Measurements from ENCODE around the gene PAK4.

Gene PAK4

DNA sequence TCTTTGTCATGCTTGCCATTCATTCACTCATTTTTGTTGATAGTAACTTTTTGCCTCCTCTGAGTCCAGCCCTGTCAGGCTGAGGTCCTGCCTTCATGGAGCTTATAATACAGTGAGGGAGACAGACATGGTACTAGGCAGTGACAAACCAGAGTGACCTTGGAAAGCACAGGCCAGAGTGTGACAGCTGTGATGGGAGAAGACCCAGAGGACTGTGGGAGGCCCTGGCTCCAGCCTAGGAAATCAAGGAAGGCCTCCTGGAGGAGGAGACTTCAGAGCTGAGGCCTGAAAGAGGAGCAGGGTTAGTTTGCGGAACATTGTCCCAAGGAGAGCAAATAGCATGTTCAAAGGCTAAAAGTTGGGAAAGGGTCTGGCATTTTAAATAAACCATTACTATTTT is 20.5 kb downstream of the PAK4 start:
- POLR2A ChIA-PET, result no interaction called here
- peak overlapping the region in 2 of 7 experiments; percentile 40 to 43 for H3K4me3 ChIP-seq (ENCODE audit: control insufficient read depth in 1 of 7, extremely low read depth in 1 of 7, insufficient read depth in 4 of 7, low read depth in 2 of 7, low read length in 6 of 7)
- peaks cover 0 to 6% (median 2%) of the 10 kb centered on the region in 5 experiments for H3K9me3 ChIP-seq (ENCODE audit: control extremely low read depth in 1 of 5, control insufficient read depth in 4 of 5, insufficient read depth in 2 of 5, low read depth in 1 of 5, low read length in 4 of 5)
- no peak for DNase-seq
- peaks cover 0 to 7% (median 1%) of the 10 kb centered on the region in 4 experiments for H3K36me3 ChIP-seq (ENCODE audit: control insufficient read depth in 4 of 4, insufficient read depth in 4 of 4, low read length in 3 of 4)
- WGBS (ENCODE audit: insufficient coverage), result no CpG with 5 or more reads among the region's 1 CpG
- CTCF ChIA-PET, result interaction anchor here (0.7 to 3.5 kb wide), 14 partner anchors 7 to 183 kb away, joined by 3 to 33 read pairs (median 6); partner anchors contain the start of gene PAK4
- peaks cover 2 to 50% (median 46%) of the 10 kb centered on the region in 4 experiments for H3K4me1 ChIP-seq (ENCODE audit: control extremely low read depth in 1 of 4, control insufficient read depth in 4 of 4, insufficient read depth in 4 of 4, low read length in 3 of 4)
- no peaks in the 10 kb centered on the region for H3K27me3 ChIP-seq (replicated peaks in 2 of 5; ENCODE audit: control insufficient read depth in 4 of 5, insufficient read depth in 5 of 5, low read length in 4 of 5)
- peak overlapping the region in 1 of 2 experiments; percentile 4 for H3K27ac ChIP-seq (ENCODE audit: insufficient read depth in 1 of 2, low read depth in 1 of 2, low read length in 2 of 2, poor library complexity in 1 of 2, severe bottlenecking in 2 of 2)

- Histone ChIP-seq H3K27ac (ENCODE audit: insufficient read depth in 1 of 2, low read depth in 1 of 2, low read length in 2 of 2, poor library complexity in 1 of 2, severe bottlenecking in 2 of 2) (no peak overlapping the region), H3K9me3 (ENCODE audit: control extremely low read depth in 1 of 5, control insufficient read depth in 4 of 5, insufficient read depth in 2 of 5, low read depth in 1 of 5, low read length in 4 of 5) (peaks cover 0 to 6% (median 2%) of the 10 kb centered on the region in 5 experiments), H3K4me1 (ENCODE audit: control extremely low read depth in 1 of 4, control insufficient read depth in 4 of 4, insufficient read depth in 4 of 4, low read length in 3 of 4) (peaks cover 2 to 53% (median 49%) of the 10 kb centered on the region in 4 experiments), H3K4me3 (ENCODE audit: control insufficient read depth in 1 of 7, extremely low read depth in 1 of 7, insufficient read depth in 4 of 7, low read depth in 2 of 7, low read length in 6 of 7) (no peak overlapping the region), H3K27me3 (replicated peaks in 2 of 5; ENCODE audit: control insufficient read depth in 4 of 5, insufficient read depth in 5 of 5, low read length in 4 of 5) (no peaks in the 10 kb centered on the region), H3K36me3 (ENCODE audit: control insufficient read depth in 4 of 4, insufficient read depth in 4 of 4, low read length in 3 of 4) (peaks cover 0 to 7% (median 1%) of the 10 kb centered on the region in 4 experiments)
- 87% methylated on average over 6 of the region's 7 CpGs for WGBS (ENCODE audit: insufficient coverage)
- ChIA-PET CTCF (interaction anchor here (1.2 to 3.5 kb wide), 6 partner anchors 9 to 183 kb away, joined by 4 to 33 read pairs (median 6); partner anchors contain the start of gene PAK4), POLR2A (no interaction called here)
- DNase-seq, result no peak
Observed at GRCh38 chr19:39146686-39147450, 21.3 kb downstream of the PAK4 start.

- POLR2A ChIA-PET, result no interaction called here
- no peak overlapping the region for H3K27ac ChIP-seq (ENCODE audit: insufficient read depth in 1 of 2, low read depth in 1 of 2, low read length in 2 of 2, poor library complexity in 1 of 2, severe bottlenecking in 2 of 2)
- WGBS (ENCODE audit: insufficient coverage), result no CpG with 5 or more reads among the region's 3 CpGs
Observed at GRCh38 chr19:39147480-39147879, 21.9 kb downstream of the PAK4 start.

DNA sequence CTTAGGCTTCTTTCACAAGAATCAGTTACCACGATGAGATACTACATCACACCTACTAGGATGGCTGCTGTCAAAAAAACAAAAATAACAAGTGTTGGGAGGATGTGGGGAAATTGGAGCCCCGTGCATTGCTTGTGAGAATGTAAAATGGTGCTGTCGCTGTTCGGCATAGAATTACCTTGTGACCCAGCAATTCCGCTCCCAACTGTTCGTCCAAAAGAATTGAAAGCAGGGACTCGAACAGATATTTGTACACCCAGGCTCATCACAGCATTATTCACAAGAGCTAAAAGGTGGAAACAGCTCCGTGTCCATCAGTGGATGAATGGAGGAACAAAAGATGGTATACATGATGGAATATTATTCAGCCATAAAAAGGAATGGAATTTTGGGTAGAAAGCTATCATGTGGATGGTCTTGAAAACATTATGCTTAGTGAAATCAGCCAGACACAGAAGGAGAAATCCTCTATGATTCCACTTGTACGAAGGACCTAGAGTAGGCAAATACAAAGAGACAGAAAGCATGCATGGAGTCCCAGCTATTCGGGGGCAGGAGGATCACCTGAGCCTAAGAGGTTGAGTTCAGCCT is 23.4 kb downstream of the PAK4 start:
- Histone ChIP-seq H3K27me3 (replicated peaks in 2 of 5; ENCODE audit: control insufficient read depth in 4 of 5, insufficient read depth in 5 of 5, low read length in 4 of 5) (no peaks in the 10 kb centered on the region), H3K4me1 (ENCODE audit: control extremely low read depth in 1 of 4, control insufficient read depth in 4 of 4, insufficient read depth in 4 of 4, low read length in 3 of 4) (peaks cover 2 to 38% (median 35%) of the 10 kb centered on the region in 4 experiments), H3K36me3 (ENCODE audit: control insufficient read depth in 4 of 4, insufficient read depth in 4 of 4, low read length in 3 of 4) (peaks cover 0 to 7% (median 1%) of the 10 kb centered on the region in 4 experiments), H3K4me3 (ENCODE audit: control insufficient read depth in 1 of 7, extremely low read depth in 1 of 7, insufficient read depth in 4 of 7, low read depth in 2 of 7, low read length in 6 of 7) (no peak overlapping the region), H3K27ac (ENCODE audit: insufficient read depth in 1 of 2, low read depth in 1 of 2, low read length in 2 of 2, poor library complexity in 1 of 2, severe bottlenecking in 2 of 2) (no peak overlapping the region), H3K9me3 (ENCODE audit: control extremely low read depth in 1 of 5, control insufficient read depth in 4 of 5, insufficient read depth in 2 of 5, low read depth in 1 of 5, low read length in 4 of 5) (peaks cover 0 to 6% (median 2%) of the 10 kb centered on the region in 5 experiments)
- no peak for DNase-seq
- CTCF ChIA-PET, result interaction anchor here (0.9 to 3.6 kb wide), 4 partner anchors 10 to 39 kb away, joined by 3 to 16 read pairs (median 6); no protein-coding TSS in a partner anchor
- 97% methylated on average over 8 of the region's 10 CpGs for WGBS (ENCODE audit: insufficient coverage)
- POLR2A ChIA-PET, result no interaction called here

More at GRCh38 chr19:39147480-39147879, 21.9 kb downstream of the PAK4 start:
- Histone ChIP-seq H3K36me3 (ENCODE audit: control insufficient read depth in 4 of 4, insufficient read depth in 4 of 4, low read length in 3 of 4) (peaks cover 0 to 7% (median 1%) of the 10 kb centered on the region in 4 experiments), H3K4me3 (ENCODE audit: control insufficient read depth in 1 of 7, extremely low read depth in 1 of 7, insufficient read depth in 4 of 7, low read depth in 2 of 7, low read length in 6 of 7) (no peak overlapping the region), H3K4me1 (ENCODE audit: control extremely low read depth in 1 of 4, control insufficient read depth in 4 of 4, insufficient read depth in 4 of 4, low read length in 3 of 4) (peaks cover 2 to 47% (median 43%) of the 10 kb centered on the region in 4 experiments), H3K27me3 (replicated peaks in 2 of 5; ENCODE audit: control insufficient read depth in 4 of 5, insufficient read depth in 5 of 5, low read length in 4 of 5) (no peaks in the 10 kb centered on the region), H3K9me3 (ENCODE audit: control extremely low read depth in 1 of 5, control insufficient read depth in 4 of 5, insufficient read depth in 2 of 5, low read depth in 1 of 5, low read length in 4 of 5) (peaks cover 0 to 6% (median 2%) of the 10 kb centered on the region in 5 experiments)
- CTCF ChIA-PET, result interaction anchor here (1.3 kb wide), 1 partner anchor 14 kb away, joined by 4 read pairs; no protein-coding TSS in a partner anchor
- no peak for DNase-seq

- H3K27ac ChIP-seq (ENCODE audit: insufficient read depth in 1 of 2, low read depth in 1 of 2, low read length in 2 of 2, poor library complexity in 1 of 2, severe bottlenecking in 2 of 2), result no peak overlapping the region
- no peaks in the 10 kb centered on the region for H3K27me3 ChIP-seq (replicated peaks in 2 of 5; ENCODE audit: control insufficient read depth in 4 of 5, insufficient read depth in 5 of 5, low read length in 4 of 5)
- H3K36me3 ChIP-seq (ENCODE audit: control insufficient read depth in 4 of 4, insufficient read depth in 4 of 4, low read length in 3 of 4), result peaks cover 0 to 7% (median 1%) of the 10 kb centered on the region in 4 experiments
- no peak for DNase-seq
- WGBS (ENCODE audit: insufficient coverage), result 91% methylated on average over 7 of the region's 8 CpGs
- POLR2A ChIA-PET, result no interaction called here
- H3K9me3 ChIP-seq (ENCODE audit: control extremely low read depth in 1 of 5, control insufficient read depth in 4 of 5, insufficient read depth in 2 of 5, low read depth in 1 of 5, low read length in 4 of 5), result peaks cover 0 to 6% (median 2%) of the 10 kb centered on the region in 5 experiments
- no peak overlapping the region for H3K4me3 ChIP-seq (ENCODE audit: control insufficient read depth in 1 of 7, extremely low read depth in 1 of 7, insufficient read depth in 4 of 7, low read depth in 2 of 7, low read length in 6 of 7)
- CTCF ChIA-PET, result interaction anchor here (0.9 to 3.6 kb wide), 3 partner anchors 11 to 28 kb away, joined by 3 to 16 read pairs (median 8); partner anchors contain the start of gene PAK4
- H3K4me1 ChIP-seq (ENCODE audit: control extremely low read depth in 1 of 4, control insufficient read depth in 4 of 4, insufficient read depth in 4 of 4, low read length in 3 of 4), result peaks cover 0 to 32% (median 28%) of the 10 kb centered on the region in 4 experiments
Observed at GRCh38 chr19:39150235-39150634, 24.6 kb downstream of the PAK4 start.

DNA sequence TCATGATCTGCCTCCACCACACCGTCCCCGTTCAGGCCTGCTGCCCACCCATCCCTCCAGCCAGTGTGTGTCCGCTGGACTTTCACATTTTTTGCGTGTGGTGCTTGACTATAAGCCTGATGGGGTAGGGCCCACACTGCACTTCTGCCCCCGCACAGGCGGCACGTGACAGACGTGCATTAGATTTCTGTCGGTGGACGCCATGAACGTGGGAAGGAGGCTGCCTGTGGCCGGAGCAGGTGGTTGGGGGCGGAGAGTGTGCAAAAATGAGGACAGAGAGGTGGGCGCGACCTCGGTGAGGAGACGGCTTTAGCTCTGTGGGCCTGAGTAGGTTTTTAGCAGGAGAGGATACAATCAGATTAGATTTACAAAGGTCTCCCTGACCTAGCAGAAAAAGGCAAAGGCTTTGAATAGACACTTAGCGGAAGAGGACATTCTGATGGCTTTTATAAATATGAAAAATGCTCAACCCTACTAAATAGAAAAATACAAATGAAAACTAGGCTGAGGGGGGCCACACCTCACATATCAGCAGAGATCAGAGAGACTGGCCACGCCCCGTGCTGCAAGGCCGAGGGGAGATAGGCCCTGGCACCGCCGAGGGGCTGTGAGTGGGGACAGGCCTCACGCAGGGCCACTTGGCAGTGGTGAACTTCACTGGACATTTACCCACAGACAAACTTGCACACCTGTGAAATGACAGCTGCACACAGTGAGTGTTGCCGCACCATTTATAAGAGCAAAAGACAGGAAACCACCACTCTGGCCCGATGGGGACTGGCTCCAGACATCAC is 25.4 kb downstream of the PAK4 start:
- Histone ChIP-seq H3K27ac (ENCODE audit: insufficient read depth in 1 of 2, low read depth in 1 of 2, low read length in 2 of 2, poor library complexity in 1 of 2, severe bottlenecking in 2 of 2) (no peak overlapping the region), H3K36me3 (ENCODE audit: control insufficient read depth in 4 of 4, insufficient read depth in 4 of 4, low read length in 3 of 4) (peaks cover 0 to 7% (median 1%) of the 10 kb centered on the region in 4 experiments), H3K4me1 (ENCODE audit: control extremely low read depth in 1 of 4, control insufficient read depth in 4 of 4, insufficient read depth in 4 of 4, low read length in 3 of 4) (peaks cover 0 to 25% (median 21%) of the 10 kb centered on the region in 4 experiments), H3K27me3 (replicated peaks in 2 of 5; ENCODE audit: control insufficient read depth in 4 of 5, insufficient read depth in 5 of 5, low read length in 4 of 5) (no peaks in the 10 kb centered on the region), H3K4me3 (ENCODE audit: control insufficient read depth in 1 of 7, extremely low read depth in 1 of 7, insufficient read depth in 4 of 7, low read depth in 2 of 7, low read length in 6 of 7) (no peak overlapping the region), H3K9me3 (ENCODE audit: control extremely low read depth in 1 of 5, control insufficient read depth in 4 of 5, insufficient read depth in 2 of 5, low read depth in 1 of 5, low read length in 4 of 5) (peaks cover 0 to 6% (median 2%) of the 10 kb centered on the region in 5 experiments)
- WGBS (ENCODE audit: insufficient coverage), result 78% methylated on average over 22 of the region's 26 CpGs
- ChIA-PET POLR2A (no interaction called here), CTCF (interaction anchor here (0.6 to 3.6 kb wide), 4 partner anchors 11 to 1244 kb away, joined by 3 to 16 read pairs (median 6); no protein-coding TSS in a partner anchor)
- DNase-seq, result no peak

Data from common myeloid progenitor, CD34-positive (primary cell).